Measurements from ENCODE around the gene GET3. TPM values are rescaled to one million over a fixed set of nuclear protein-coding genes. Genes with fewer than 3 reads are reported as not detected.
"Not testable (repeated sequence)": the region's sequence is repeated elsewhere in the genome, so short reads cannot be mapped to it uniquely, and the experiment has no call there.

The GET3 gene
- total and polyA plus RNA-seq, 2 donors (not counting 3 experiments of a cell fraction or from before 2014, with no cell fraction given), result 74.8 to 197 TPM

GRCh38 chr19:12797141-12797587 is 59.9 kb downstream of the GET3 start:
- dilution Hi-C loops (cut with MboI; ENCODE audit: extremely low pct_ligation_motif_present, low sequenced_read_pairs), result no loop called here
- no peaks in the 10 kb centered on the region for H4K20me1 ChIP-seq (replicated peaks; ENCODE audit: control insufficient read depth, extremely low read depth, insufficient read depth, low read length)
- H3K4me3 ChIP-seq (replicated peaks in 1 of 3; ENCODE audit: insufficient read depth in 1 of 3, low read depth in 1 of 3, low read length in 3 of 3), result no peak overlapping the region
- DNase-seq (ENCODE audit: low read depth, low spot score) (no peak), FAIRE-seq (no peak)
- peaks cover 21% of the 10 kb centered on the region for H3K4me1 ChIP-seq (ENCODE audit: control insufficient read depth, extremely low read depth, insufficient read depth, low read length)
- H3K27me3 ChIP-seq (ENCODE audit: control insufficient read depth in 2 of 2, insufficient read depth in 2 of 2, low read length in 2 of 2), result no peaks in the 10 kb centered on the region
- H2AFZ ChIP-seq (ENCODE audit: low read depth, low read length), result no peak overlapping the region
- CTCF ChIA-PET, result interaction anchor here (0.6 to 13.8 kb wide), 6 partner anchors 15 to 82 kb away, joined by 3 to 524 read pairs (median 22); partner anchors contain the start of gene HOOK2
- no peak overlapping the region for H3K9ac ChIP-seq (replicated peaks; ENCODE audit: extremely low read depth, insufficient read depth, low read length)
- no peaks in the 10 kb centered on the region for H3K9me3 ChIP-seq (replicated peaks; ENCODE audit: control insufficient read depth, insufficient read depth, low read length)
- H3K36me3 ChIP-seq (ENCODE audit: control insufficient read depth in 2 of 2, extremely low read depth in 1 of 2, insufficient read depth in 2 of 2, low read length in 2 of 2), result peaks cover 0 to 12% of the 10 kb centered on the region in 2 experiments
- H3K27ac ChIP-seq (ENCODE audit: insufficient read depth, low read depth, low read length), result no peak overlapping the region
- TF ChIP-seq EZH2 (IDR thresholded peaks at IDR 0.05; ENCODE audit: borderline replicate concordance, low read depth, low read length, severe bottlenecking) (no peak), JUN (IDR thresholded peaks at IDR 0.05; ENCODE audit: borderline replicate concordance, insufficient read depth, insufficient read length, low read depth) (no peak), FOS (IDR thresholded peaks at IDR 0.05; ENCODE audit: borderline replicate concordance, insufficient read depth, low read length) (no peak), MYC (IDR thresholded peaks at IDR 0.05; ENCODE audit: low read depth, low read length) (no peak), GATA2 (IDR thresholded peaks at IDR 0.05; ENCODE audit: insufficient read depth, insufficient read length, low read depth, low read length) (no peak), POLR2A (IDR thresholded peaks at IDR 0.05; ENCODE audit: low read depth, low read length) (no peak), POLR2AphosphoS5 (IDR thresholded peaks at IDR 0.05; ENCODE audit: insufficient read depth, low read depth, low read length) (no peak)
- TF ChIP-seq, protein P1, sequence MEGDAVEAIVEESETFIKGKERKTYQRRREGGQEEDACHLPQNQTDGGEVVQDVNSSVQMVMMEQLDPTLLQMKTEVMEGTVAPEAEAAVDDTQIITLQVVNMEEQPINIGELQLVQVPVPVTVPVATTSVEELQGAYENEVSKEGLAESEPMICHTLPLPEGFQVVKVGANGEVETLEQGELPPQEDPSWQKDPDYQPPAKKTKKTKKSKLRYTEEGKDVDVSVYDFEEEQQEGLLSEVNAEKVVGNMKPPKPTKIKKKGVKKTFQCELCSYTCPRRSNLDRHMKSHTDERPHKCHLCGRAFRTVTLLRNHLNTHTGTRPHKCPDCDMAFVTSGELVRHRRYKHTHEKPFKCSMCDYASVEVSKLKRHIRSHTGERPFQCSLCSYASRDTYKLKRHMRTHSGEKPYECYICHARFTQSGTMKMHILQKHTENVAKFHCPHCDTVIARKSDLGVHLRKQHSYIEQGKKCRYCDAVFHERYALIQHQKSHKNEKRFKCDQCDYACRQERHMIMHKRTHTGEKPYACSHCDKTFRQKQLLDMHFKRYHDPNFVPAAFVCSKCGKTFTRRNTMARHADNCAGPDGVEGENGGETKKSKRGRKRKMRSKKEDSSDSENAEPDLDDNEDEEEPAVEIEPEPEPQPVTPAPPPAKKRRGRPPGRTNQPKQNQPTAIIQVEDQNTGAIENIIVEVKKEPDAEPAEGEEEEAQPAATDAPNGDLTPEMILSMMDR (IDR thresholded peaks at IDR 0.05; ENCODE audit: extremely low read depth in 1 of 2, insufficient read depth in 1 of 2, low read depth in 1 of 2, low read length in 2 of 2), result no peak
- TF ChIP-seq, protein P2, sequence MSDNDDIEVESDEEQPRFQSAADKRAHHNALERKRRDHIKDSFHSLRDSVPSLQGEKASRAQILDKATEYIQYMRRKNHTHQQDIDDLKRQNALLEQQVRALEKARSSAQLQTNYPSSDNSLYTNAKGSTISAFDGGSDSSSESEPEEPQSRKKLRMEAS (IDR thresholded peaks at IDR 0.05; ENCODE audit: insufficient read depth, insufficient read length), result no peak
- no TSS peak for BruUV-seq (replicated peaks)
- no peak overlapping the region for H3K4me2 ChIP-seq (ENCODE audit: insufficient read depth, low read length)
- H3K9me1 ChIP-seq (replicated peaks; ENCODE audit: control insufficient read depth, extremely low read depth, insufficient read depth, low read length), result no peaks in the 10 kb centered on the region
- POLR2A ChIA-PET, result interaction anchor here (1.1 to 1.4 kb wide), 2 partner anchors 19 to 31 kb away, joined by 4 read pairs; no protein-coding TSS in a partner anchor
- intact Hi-C loops (cut with micrococcal nuclease), result loop anchor here (2.0 kb wide), 2 partner anchors 80 to 116 kb away; partner anchors contain the start of gene DHPS
- H3K79me2 ChIP-seq (ENCODE audit: control insufficient read depth, insufficient read depth, low read length), result peaks cover 23% of the 10 kb centered on the region

DNA sequence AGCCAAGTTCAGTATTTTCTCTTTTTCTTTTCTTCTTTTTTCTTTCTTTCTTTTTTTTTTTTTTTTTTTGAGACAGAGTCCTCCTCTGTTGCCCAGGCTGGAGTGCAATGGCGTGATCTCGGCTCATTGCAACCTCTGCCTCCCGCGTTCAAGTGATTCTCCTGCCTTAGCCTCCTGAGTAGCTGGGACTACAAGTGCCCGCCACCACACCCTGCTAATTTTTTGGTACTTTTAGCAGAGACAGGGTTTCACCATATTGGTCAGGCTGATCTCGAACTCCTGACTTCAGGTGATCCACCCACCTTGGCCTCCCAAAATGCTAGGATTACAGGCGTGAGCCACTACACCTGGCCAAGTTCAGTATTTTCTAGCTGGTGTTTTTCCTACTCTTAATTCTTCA is 60.3 kb downstream of the GET3 start:
- intact Hi-C loops (cut with micrococcal nuclease), result loop anchor here (2.0 kb wide), 2 partner anchors 81 to 117 kb away; partner anchors contain the start of gene DHPS

More for the DNA sequence above, 60.3 kb downstream of the GET3 start:
- H3K4me3 ChIP-seq (replicated peaks in 1 of 3; ENCODE audit: insufficient read depth in 1 of 3, low read depth in 1 of 3, low read length in 3 of 3); DNase-seq (ENCODE audit: low read depth, low spot score); H3K27ac ChIP-seq (ENCODE audit: insufficient read depth, low read depth, low read length); H2AFZ ChIP-seq (ENCODE audit: low read depth, low read length); FAIRE-seq; H3K27me3 ChIP-seq (ENCODE audit: control insufficient read depth in 2 of 2, insufficient read depth in 2 of 2, low read length in 2 of 2); H3K4me2 ChIP-seq (ENCODE audit: insufficient read depth, low read length); H3K9me3 ChIP-seq (replicated peaks; ENCODE audit: control insufficient read depth, insufficient read depth, low read length); BruUV-seq (replicated peaks); H4K20me1 ChIP-seq (replicated peaks; ENCODE audit: control insufficient read depth, extremely low read depth, insufficient read depth, low read length); dilution Hi-C loops (cut with MboI; ENCODE audit: extremely low pct_ligation_motif_present, low sequenced_read_pairs); H3K9ac ChIP-seq (replicated peaks; ENCODE audit: extremely low read depth, insufficient read depth, low read length); H3K9me1 ChIP-seq (replicated peaks; ENCODE audit: control insufficient read depth, extremely low read depth, insufficient read depth, low read length): not testable (repeated sequence)
- POLR2A ChIA-PET, result interaction anchor here (1.1 to 1.4 kb wide), 2 partner anchors 19 to 31 kb away, joined by 4 read pairs; no protein-coding TSS in a partner anchor
- Histone ChIP-seq H3K4me1 (ENCODE audit: control insufficient read depth, extremely low read depth, insufficient read depth, low read length) (peaks cover 23% of the 10 kb centered on the region), H3K36me3 (ENCODE audit: control insufficient read depth in 2 of 2, extremely low read depth in 1 of 2, insufficient read depth in 2 of 2, low read length in 2 of 2) (peaks cover 0 to 12% of the 10 kb centered on the region in 2 experiments), H3K79me2 (ENCODE audit: control insufficient read depth, insufficient read depth, low read length) (peaks cover 18% of the 10 kb centered on the region)
- CTCF ChIA-PET, result interaction anchor here (0.6 to 13.8 kb wide), 5 partner anchors 21 to 82 kb away, joined by 3 to 524 read pairs (median 30); partner anchors contain the start of gene HOOK2

Data from endothelial cell of umbilical vein (primary cell).